SK-N-SH treated with all-trans-retinoic acid at 6 μM for 48 hours (cell line): ENCODE data around the gene SYP.

Experiments used
- ATAC-seq: fragments of 200-7000 bp; cut with Tn5 transposase; 3 replicates; pipeline ENCODE4 v1.9.1; 2020; ENCODE audit warnings: mild to moderate bottlenecking, moderate library complexity
- ARNTL ChIP-seq: fragments of 450-650 bp; formaldehyde crosslinking; IDR thresholded peaks from 2 replicates; pipeline ENCODE4 v1.5.0; 2020; ENCODE audit warnings: low read depth, mild to moderate bottlenecking, moderate library complexity, borderline replicate concordance
- BACH2 ChIP-seq: fragments of 250-450 bp; sonication (Bioruptor Pico); IDR thresholded peaks from 2 replicates; pipeline ENCODE4 v1.9.0; 2021; ENCODE audit warnings: mild to moderate bottlenecking, borderline replicate concordance
- CSDC2 ChIP-seq: fragments of 250-450 bp; sonication (Bioruptor Pico); IDR thresholded peaks from 2 replicates; pipeline ENCODE4 v1.5.0; 2020; ENCODE audit warnings: mild to moderate bottlenecking, moderate library complexity
- ESRRG ChIP-seq: fragments of 250-450 bp; sonication (Bioruptor Pico); IDR thresholded peaks from 2 replicates; pipeline ENCODE4 v1.6.1; 2021; ENCODE audit warnings: mild to moderate bottlenecking
- GLIS3 ChIP-seq: fragments of 250-450 bp; sonication (Bioruptor Pico); IDR thresholded peaks from 2 replicates; pipeline ENCODE4 v1.5.0; 2020; ENCODE audit warnings: mild to moderate bottlenecking, moderate library complexity
- ISL1 ChIP-seq: fragments of 250-450 bp; sonication (Bioruptor Pico); IDR thresholded peaks from 2 replicates; pipeline ENCODE4 v2.1.2; 2022; ENCODE audit warnings: mild to moderate bottlenecking, moderate library complexity
- OSR1 ChIP-seq: fragments of 250-450 bp; sonication (Bioruptor Pico); IDR thresholded peaks from 2 replicates; pipeline ENCODE4 v1.8.0; 2022; ENCODE audit warnings: moderate library complexity, mild to moderate bottlenecking, inconsistent platforms
- PPARA ChIP-seq: fragments of 250-450 bp; sonication (Bioruptor Pico); IDR thresholded peaks from 2 replicates; pipeline ENCODE4 v1.5.0; 2020; ENCODE audit warnings: mild to moderate bottlenecking, borderline replicate concordance
- RARB ChIP-seq: fragments of 250-450 bp; sonication (Bioruptor Pico); IDR thresholded peaks from 2 replicates; pipeline ENCODE4 v1.8.0; 2021; ENCODE audit warnings: mild to moderate bottlenecking, moderate library complexity
- SNAI2 ChIP-seq: fragments of 250-450 bp; sonication (Bioruptor Pico); IDR thresholded peaks from 2 replicates; pipeline ENCODE4 v1.5.0; 2020; ENCODE audit warnings: mild to moderate bottlenecking, moderate library complexity
- TCF4 ChIP-seq: fragments of 250-450 bp; sonication (Bioruptor Pico); IDR thresholded peaks from 2 replicates; pipeline ENCODE4 v1.8.0; 2021; ENCODE audit warnings: mild to moderate bottlenecking, moderate library complexity, borderline replicate concordance
- TOX ChIP-seq: fragments of 250-450 bp; sonication (Bioruptor Pico); IDR thresholded peaks from 2 replicates; pipeline ENCODE4 v1.8.0; 2021; ENCODE audit warnings: mild to moderate bottlenecking, moderate library complexity, borderline replicate concordance
- ZFP3 ChIP-seq: fragments of 250-450 bp; sonication (Bioruptor Pico); IDR thresholded peaks from 2 replicates; pipeline ENCODE4 v1.5.0; 2020; ENCODE audit warnings: mild to moderate bottlenecking, moderate library complexity
- ZFP30 ChIP-seq: fragments of 450-650 bp; formaldehyde crosslinking; IDR thresholded peaks from 2 replicates; pipeline ENCODE4 v1.5.0; 2022; ENCODE audit warnings: mild to moderate bottlenecking, moderate library complexity
- ZNF565 ChIP-seq: fragments of 450-650 bp; formaldehyde crosslinking; conservative IDR thresholded peaks from 2 replicates; pipeline ENCODE4 v1.5.0; 2020; ENCODE audit warnings: low read depth, mild to moderate bottlenecking, moderate library complexity
- ZNF70 ChIP-seq: fragments of 450-650 bp; formaldehyde crosslinking; IDR thresholded peaks from 2 replicates; pipeline ENCODE4 v1.5.0; 2020; ENCODE audit warnings: mild to moderate bottlenecking, moderate library complexity
- ZNF8 ChIP-seq: fragments of 450-650 bp; formaldehyde crosslinking; IDR thresholded peaks from 2 replicates; pipeline ENCODE4 v1.5.0; 2020; ENCODE audit warnings: mild to moderate bottlenecking, moderate library complexity
- TF ChIP-seq, protein P1 (sequence below): fragments of 250-450 bp; sonication (Bioruptor Pico); IDR thresholded peaks from 2 replicates; pipeline ENCODE4 v1.5.1; 2021; ENCODE audit warnings: mild to moderate bottlenecking, moderate library complexity
- TF ChIP-seq, protein P2 (sequence below): fragments of 250-450 bp; sonication (Bioruptor Pico); IDR thresholded peaks from 2 replicates; pipeline ENCODE4 v1.8.0; 2020; ENCODE audit warnings: mild to moderate bottlenecking, moderate library complexity, borderline replicate concordance
- TF ChIP-seq, protein P3 (sequence below): fragments of 250-450 bp; sonication (Bioruptor Pico); IDR thresholded peaks from 2 replicates; pipeline ENCODE4 v1.5.0; 2020; ENCODE audit warnings: mild to moderate bottlenecking, moderate library complexity
- TF ChIP-seq, protein P4 (sequence below): fragments of 250-450 bp; sonication (Bioruptor Pico); IDR thresholded peaks from 2 replicates; pipeline ENCODE4 v1.8.0; 2021; ENCODE audit warnings: low read depth, mild to moderate bottlenecking, moderate library complexity, borderline replicate concordance
- TF ChIP-seq, protein P5 (sequence below): fragments of 250-450 bp; sonication (Bioruptor Pico); IDR thresholded peaks from 2 replicates; pipeline ENCODE4 v1.5.1; 2020; ENCODE audit warnings: low read depth, mild to moderate bottlenecking, moderate library complexity

Gene SYP

GRCh38 chrX:49212209-49212608 is 12.2 kb upstream of the SYP start:
- ATAC-seq = no peak
- TF ChIP-seq, protein P1, sequence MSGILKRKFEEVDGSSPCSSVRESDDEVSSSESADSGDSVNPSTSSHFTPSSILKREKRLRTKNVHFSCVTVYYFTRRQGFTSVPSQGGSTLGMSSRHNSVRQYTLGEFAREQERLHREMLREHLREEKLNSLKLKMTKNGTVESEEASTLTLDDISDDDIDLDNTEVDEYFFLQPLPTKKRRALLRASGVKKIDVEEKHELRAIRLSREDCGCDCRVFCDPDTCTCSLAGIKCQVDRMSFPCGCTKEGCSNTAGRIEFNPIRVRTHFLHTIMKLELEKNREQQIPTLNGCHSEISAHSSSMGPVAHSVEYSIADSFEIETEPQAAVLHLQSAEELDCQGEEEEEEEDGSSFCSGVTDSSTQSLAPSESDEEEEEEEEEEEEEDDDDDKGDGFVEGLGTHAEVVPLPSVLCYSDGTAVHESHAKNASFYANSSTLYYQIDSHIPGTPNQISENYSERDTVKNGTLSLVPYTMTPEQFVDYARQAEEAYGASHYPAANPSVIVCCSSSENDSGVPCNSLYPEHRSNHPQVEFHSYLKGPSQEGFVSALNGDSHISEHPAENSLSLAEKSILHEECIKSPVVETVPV (CRISPR knock-in tag) = no peak
- TF ChIP-seq ZNF565 (CRISPR knock-in tag) = no peak
- TF ChIP-seq, protein P2, sequence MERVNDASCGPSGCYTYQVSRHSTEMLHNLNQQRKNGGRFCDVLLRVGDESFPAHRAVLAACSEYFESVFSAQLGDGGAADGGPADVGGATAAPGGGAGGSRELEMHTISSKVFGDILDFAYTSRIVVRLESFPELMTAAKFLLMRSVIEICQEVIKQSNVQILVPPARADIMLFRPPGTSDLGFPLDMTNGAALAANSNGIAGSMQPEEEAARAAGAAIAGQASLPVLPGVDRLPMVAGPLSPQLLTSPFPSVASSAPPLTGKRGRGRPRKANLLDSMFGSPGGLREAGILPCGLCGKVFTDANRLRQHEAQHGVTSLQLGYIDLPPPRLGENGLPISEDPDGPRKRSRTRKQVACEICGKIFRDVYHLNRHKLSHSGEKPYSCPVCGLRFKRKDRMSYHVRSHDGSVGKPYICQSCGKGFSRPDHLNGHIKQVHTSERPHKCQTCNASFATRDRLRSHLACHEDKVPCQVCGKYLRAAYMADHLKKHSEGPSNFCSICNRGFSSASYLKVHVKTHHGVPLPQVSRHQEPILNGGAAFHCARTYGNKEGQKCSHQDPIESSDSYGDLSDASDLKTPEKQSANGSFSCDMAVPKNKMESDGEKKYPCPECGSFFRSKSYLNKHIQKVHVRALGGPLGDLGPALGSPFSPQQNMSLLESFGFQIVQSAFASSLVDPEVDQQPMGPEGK (CRISPR knock-in tag) = no peak
- TF ChIP-seq BACH2 (CRISPR knock-in tag) = no peak
- TF ChIP-seq GLIS3 = no peak
- TF ChIP-seq ZNF8 (CRISPR knock-in tag) = no peak
- TF ChIP-seq RARB (CRISPR knock-in tag) = no peak
- no peak for TF ChIP-seq ISL1 (CRISPR knock-in tag)
- TF ChIP-seq ARNTL = no peak
- TF ChIP-seq CSDC2 (CRISPR knock-in tag) = no peak
- TF ChIP-seq, protein P3, sequence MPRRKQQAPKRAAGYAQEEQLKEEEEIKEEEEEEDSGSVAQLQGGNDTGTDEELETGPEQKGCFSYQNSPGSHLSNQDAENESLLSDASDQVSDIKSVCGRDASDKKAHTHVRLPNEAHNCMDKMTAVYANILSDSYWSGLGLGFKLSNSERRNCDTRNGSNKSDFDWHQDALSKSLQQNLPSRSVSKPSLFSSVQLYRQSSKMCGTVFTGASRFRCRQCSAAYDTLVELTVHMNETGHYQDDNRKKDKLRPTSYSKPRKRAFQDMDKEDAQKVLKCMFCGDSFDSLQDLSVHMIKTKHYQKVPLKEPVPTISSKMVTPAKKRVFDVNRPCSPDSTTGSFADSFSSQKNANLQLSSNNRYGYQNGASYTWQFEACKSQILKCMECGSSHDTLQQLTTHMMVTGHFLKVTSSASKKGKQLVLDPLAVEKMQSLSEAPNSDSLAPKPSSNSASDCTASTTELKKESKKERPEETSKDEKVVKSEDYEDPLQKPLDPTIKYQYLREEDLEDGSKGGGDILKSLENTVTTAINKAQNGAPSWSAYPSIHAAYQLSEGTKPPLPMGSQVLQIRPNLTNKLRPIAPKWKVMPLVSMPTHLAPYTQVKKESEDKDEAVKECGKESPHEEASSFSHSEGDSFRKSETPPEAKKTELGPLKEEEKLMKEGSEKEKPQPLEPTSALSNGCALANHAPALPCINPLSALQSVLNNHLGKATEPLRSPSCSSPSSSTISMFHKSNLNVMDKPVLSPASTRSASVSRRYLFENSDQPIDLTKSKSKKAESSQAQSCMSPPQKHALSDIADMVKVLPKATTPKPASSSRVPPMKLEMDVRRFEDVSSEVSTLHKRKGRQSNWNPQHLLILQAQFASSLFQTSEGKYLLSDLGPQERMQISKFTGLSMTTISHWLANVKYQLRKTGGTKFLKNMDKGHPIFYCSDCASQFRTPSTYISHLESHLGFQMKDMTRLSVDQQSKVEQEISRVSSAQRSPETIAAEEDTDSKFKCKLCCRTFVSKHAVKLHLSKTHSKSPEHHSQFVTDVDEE (CRISPR knock-in tag) = no peak
- TF ChIP-seq, protein P4, sequence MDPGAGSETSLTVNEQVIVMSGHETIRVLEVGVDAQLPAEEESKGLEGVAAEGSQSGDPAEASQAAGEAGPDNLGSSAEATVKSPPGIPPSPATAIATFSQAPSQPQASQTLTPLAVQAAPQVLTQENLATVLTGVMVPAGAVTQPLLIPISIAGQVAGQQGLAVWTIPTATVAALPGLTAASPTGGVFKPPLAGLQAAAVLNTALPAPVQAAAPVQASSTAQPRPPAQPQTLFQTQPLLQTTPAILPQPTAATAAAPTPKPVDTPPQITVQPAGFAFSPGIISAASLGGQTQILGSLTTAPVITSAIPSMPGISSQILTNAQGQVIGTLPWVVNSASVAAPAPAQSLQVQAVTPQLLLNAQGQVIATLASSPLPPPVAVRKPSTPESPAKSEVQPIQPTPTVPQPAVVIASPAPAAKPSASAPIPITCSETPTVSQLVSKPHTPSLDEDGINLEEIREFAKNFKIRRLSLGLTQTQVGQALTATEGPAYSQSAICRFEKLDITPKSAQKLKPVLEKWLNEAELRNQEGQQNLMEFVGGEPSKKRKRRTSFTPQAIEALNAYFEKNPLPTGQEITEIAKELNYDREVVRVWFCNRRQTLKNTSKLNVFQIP (CRISPR knock-in tag) = no peak
- no peak for TF ChIP-seq ESRRG (CRISPR knock-in tag)
- TF ChIP-seq ZNF70 (CRISPR knock-in tag) = no peak

DNA sequence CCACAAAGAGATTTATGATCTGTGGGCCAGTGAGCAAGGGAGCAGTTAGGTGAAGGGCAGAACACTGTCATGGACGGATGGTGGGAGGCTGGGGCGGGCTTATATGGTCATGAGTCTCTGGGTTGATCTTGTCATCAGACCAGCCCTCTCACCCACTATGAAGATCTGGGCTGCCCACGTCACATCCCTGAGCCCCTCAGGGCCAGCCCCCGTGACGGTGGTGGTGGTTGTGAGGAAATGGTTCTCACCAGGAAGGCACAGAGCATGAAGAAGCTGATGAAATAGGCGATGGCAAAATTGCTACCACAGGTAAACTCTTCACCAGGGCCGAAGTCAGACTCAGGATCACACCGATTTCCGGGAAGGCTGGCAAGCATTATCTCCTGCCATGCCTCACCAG is 11.1 kb upstream of the SYP start:
- TF ChIP-seq ISL1 (CRISPR knock-in tag) (no peak), ZFP30 (CRISPR knock-in tag) (no peak), ZNF8 (CRISPR knock-in tag) (no peak), BACH2 (CRISPR knock-in tag) (no peak), TCF4 (CRISPR knock-in tag) (no peak), OSR1 (CRISPR knock-in tag) (no peak), ESRRG (CRISPR knock-in tag) (no peak), GLIS3 (no peak)
- TF ChIP-seq, protein P1 (CRISPR knock-in tag) = no peak
- no peak for ATAC-seq

GRCh38 chrX:49210406-49210805 is 10.4 kb upstream of the SYP start:
- ATAC-seq = no peak
- no peak for TF ChIP-seq ZFP3 (CRISPR knock-in tag)
- TF ChIP-seq, protein P1 (CRISPR knock-in tag) = no peak
- TF ChIP-seq, protein P5, sequence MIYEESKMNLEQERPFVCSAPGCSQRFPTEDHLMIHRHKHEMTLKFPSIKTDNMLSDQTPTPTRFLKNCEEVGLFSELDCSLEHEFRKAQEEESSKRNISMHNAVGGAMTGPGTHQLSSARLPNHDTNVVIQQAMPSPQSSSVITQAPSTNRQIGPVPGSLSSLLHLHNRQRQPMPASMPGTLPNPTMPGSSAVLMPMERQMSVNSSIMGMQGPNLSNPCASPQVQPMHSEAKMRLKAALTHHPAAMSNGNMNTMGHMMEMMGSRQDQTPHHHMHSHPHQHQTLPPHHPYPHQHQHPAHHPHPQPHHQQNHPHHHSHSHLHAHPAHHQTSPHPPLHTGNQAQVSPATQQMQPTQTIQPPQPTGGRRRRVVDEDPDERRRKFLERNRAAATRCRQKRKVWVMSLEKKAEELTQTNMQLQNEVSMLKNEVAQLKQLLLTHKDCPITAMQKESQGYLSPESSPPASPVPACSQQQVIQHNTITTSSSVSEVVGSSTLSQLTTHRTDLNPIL = no peak
- TF ChIP-seq PPARA (CRISPR knock-in tag) = no peak
- TF ChIP-seq TOX (CRISPR knock-in tag) = no peak
- TF ChIP-seq TCF4 (CRISPR knock-in tag) = no peak
- TF ChIP-seq SNAI2 (CRISPR knock-in tag) = no peak
- TF ChIP-seq GLIS3 = no peak
- no peak for TF ChIP-seq RARB (CRISPR knock-in tag)
- TF ChIP-seq ZNF70 (CRISPR knock-in tag) = no peak
- TF ChIP-seq, protein P3 (CRISPR knock-in tag) = no peak
- TF ChIP-seq ZFP30 (CRISPR knock-in tag) = no peak
